HL-60/S4 (cell line): ENCODE results near the gene CDC42BPB.
"Not testable (repeated sequence)": the region's sequence is repeated elsewhere in the genome, so short reads cannot be mapped to it uniquely, and the experiment has no call there.

Source experiments
- in situ Hi-C: fragments of 300-500 bp; cut with MboI; formaldehyde crosslinking; loops from 2 replicates; pipeline ENCODE4 v1.14.3; 2022; ENCODE audit warnings: low sequenced_read_pairs

The CDC42BPB gene

GRCh38 chr14:103052407-103052806 lies 4.9 kb downstream of the CDC42BPB start:
- in situ Hi-C loops = no loop called here

- in situ Hi-C loops = no loop called here
Measured at GRCh38 chr14:103050935-103051334, 6.4 kb downstream of the CDC42BPB start.

GRCh38 chr14:103047453-103047852 lies 9.9 kb downstream of the CDC42BPB start:
- in situ Hi-C loops = not testable (repeated sequence)

GRCh38 chr14:103045371-103045869 lies 11.9 kb downstream of the CDC42BPB start:
- in situ Hi-C loops = no loop called here

GRCh38 chr14:103043257-103044015 lies 13.9 kb downstream of the CDC42BPB start:
- in situ Hi-C loops = no loop called here

- in situ Hi-C loops = no loop called here
Measured at GRCh38 chr14:103041464-103041863, 15.9 kb downstream of the CDC42BPB start.

GRCh38 chr14:103033681-103034096 lies 23.7 kb downstream of the CDC42BPB start:
- in situ Hi-C loops = no loop called here

- in situ Hi-C loops = no loop called here
Measured at GRCh38 chr14:103031956-103032355, 25.4 kb downstream of the CDC42BPB start.

- in situ Hi-C loops = no loop called here
Measured at GRCh38 chr14:103031566-103031911, 25.8 kb downstream of the CDC42BPB start.

- in situ Hi-C loops = no loop called here
Measured at GRCh38 chr14:103030741-103031565, 26.4 kb downstream of the CDC42BPB start.

- in situ Hi-C loops = no loop called here
Measured at GRCh38 chr14:103029936-103030335, 27.4 kb downstream of the CDC42BPB start.

- in situ Hi-C loops = no loop called here
Measured at GRCh38 chr14:103028772-103029171, 28.6 kb downstream of the CDC42BPB start.

GRCh38 chr14:103028161-103028767 lies 29.1 kb downstream of the CDC42BPB start:
- in situ Hi-C loops = no loop called here

- in situ Hi-C loops = no loop called here
Measured at GRCh38 chr14:103027451-103027850, 29.9 kb downstream of the CDC42BPB start.

- in situ Hi-C loops = no loop called here
Measured at GRCh38 chr14:103026988-103027387, 30.4 kb downstream of the CDC42BPB start.

GRCh38 chr14:103026196-103026595 lies 31.2 kb downstream of the CDC42BPB start:
- in situ Hi-C loops = not testable (repeated sequence)

- in situ Hi-C loops = no loop called here
Measured at GRCh38 chr14:103023881-103024473, 33.4 kb downstream of the CDC42BPB start.

- in situ Hi-C loops = no loop called here
Measured at GRCh38 chr14:103022685-103023044, 34.7 kb downstream of the CDC42BPB start.

- in situ Hi-C loops = no loop called here
Measured at GRCh38 chr14:103022002-103022684, 35.2 kb downstream of the CDC42BPB start.

GRCh38 chr14:103021684-103022001 lies 35.7 kb downstream of the CDC42BPB start:
- in situ Hi-C loops = no loop called here
